ENCODE results near the gene EDAR.

Gene EDAR

GRCh38 chr2:109029490-109030201, 40.6 kb upstream of the EDAR start:
- TF ChIP-seq CTCF (IDR thresholded peaks at IDR 0.05; ENCODE audit: low read depth, low read length, missing control alignments) = no peak
- DNase-seq (ENCODE audit: extremely low read depth, low read depth) = no peak

GRCh38 chr2:109028738-109029489, 39.9 kb upstream of the EDAR start:
- no peak overlapping the region for H3K4me3 ChIP-seq (replicated peaks; ENCODE audit: low read depth, low read length)
- TF ChIP-seq CTCF (IDR thresholded peaks at IDR 0.05; ENCODE audit: low read depth, low read length, missing control alignments) = no peak
- DNase-seq (ENCODE audit: extremely low read depth, low read depth) = no peak

More at GRCh38 chr2:109029490-109030201, 40.6 kb upstream of the EDAR start:
- H3K4me3 ChIP-seq (replicated peaks; ENCODE audit: low read depth, low read length) = no peak overlapping the region

GRCh38 chr2:109028277-109028676, 39.3 kb upstream of the EDAR start:
- DNase-seq (ENCODE audit: extremely low read depth, low read depth) = no peak
- TF ChIP-seq CTCF (IDR thresholded peaks at IDR 0.05; ENCODE audit: low read depth, low read length, missing control alignments) = no peak
- no peak overlapping the region for H3K4me3 ChIP-seq (replicated peaks; ENCODE audit: low read depth, low read length)

DNA sequence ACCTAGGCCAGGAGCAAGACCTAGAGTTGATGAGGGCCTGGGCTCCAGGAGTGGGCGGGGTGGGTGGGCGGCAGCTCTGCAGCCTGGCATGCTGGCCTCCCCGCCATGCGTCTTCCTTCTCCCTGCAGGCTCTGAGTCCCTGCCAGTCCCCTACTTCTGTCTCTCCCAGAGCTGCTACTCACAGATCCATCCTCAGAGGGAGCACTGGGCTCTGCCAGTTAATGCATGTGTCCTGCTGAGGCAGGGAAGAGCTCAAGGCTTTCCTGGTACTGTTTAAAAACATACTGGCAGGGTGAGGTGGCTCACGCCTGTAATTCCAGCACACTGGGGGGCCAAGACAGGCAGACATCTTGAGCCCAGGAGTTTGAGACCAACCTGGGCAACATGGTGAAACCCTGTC, 38.7 kb upstream of the EDAR start:
- no peak for TF ChIP-seq CTCF (IDR thresholded peaks at IDR 0.05; ENCODE audit: low read depth, low read length, missing control alignments)
- no peak overlapping the region for H3K4me3 ChIP-seq (replicated peaks; ENCODE audit: low read depth, low read length)
- no peak for DNase-seq (ENCODE audit: extremely low read depth, low read depth)

- TF ChIP-seq CTCF (IDR thresholded peaks at IDR 0.05; ENCODE audit: low read depth, low read length, missing control alignments) = no peak
- H3K4me3 ChIP-seq (replicated peaks; ENCODE audit: low read depth, low read length) = no peak overlapping the region
- DNase-seq (ENCODE audit: extremely low read depth, low read depth) = no peak
Measured at GRCh38 chr2:109024477-109024876, 35.5 kb upstream of the EDAR start.

- TF ChIP-seq CTCF (IDR thresholded peaks at IDR 0.05; ENCODE audit: low read depth, low read length, missing control alignments) = no peak
- no peak overlapping the region for H3K4me3 ChIP-seq (replicated peaks; ENCODE audit: low read depth, low read length)
- DNase-seq (ENCODE audit: extremely low read depth, low read depth) = no peak
Measured at GRCh38 chr2:109021895-109022300, 32.9 kb upstream of the EDAR start.

Data from HFF-Myc (cell line).